IgD-negative memory B cell (primary cell): ENCODE data around the gene RAB4B. TPM values are rescaled to one million over a fixed set of nuclear protein-coding genes. Genes with fewer than 3 reads are reported as not detected.

Experiments used
- H3K27ac Mint-ChIP-seq, 3 donors: one replicate each; pipeline ENCODE4 v1.8.0; 2020 to 2022; ENCODE audit warnings: mild to moderate bottlenecking in 3 of 3, mixed read lengths in 3 of 3, moderate library complexity in 1 of 3
- H3K27me3 Mint-ChIP-seq: one replicate; pipeline ENCODE4 v1.8.0; 2021; ENCODE audit warnings: mixed read lengths
- H3K36me3 Mint-ChIP-seq: one replicate; pipeline ENCODE4 v1.8.0; 2020; ENCODE audit warnings: mild to moderate bottlenecking, mixed read lengths
- H3K4me1 Mint-ChIP-seq, 3 donors: one replicate each; pipeline ENCODE4 v1.8.0; 2020 to 2022; ENCODE audit warnings: mixed read lengths in 3 of 3, mild to moderate bottlenecking in 1 of 3
- H3K4me3 Mint-ChIP-seq, 4 donors: one replicate each; pipeline ENCODE4 v1.8.0; 2020 to 2022; ENCODE audit warnings: mild to moderate bottlenecking in 4 of 4, mixed read lengths in 4 of 4, moderate library complexity in 3 of 4
- H3K9me3 Mint-ChIP-seq, 3 donors: one replicate each; pipeline ENCODE4 v1.8.0; 2020 to 2021; ENCODE audit warnings: mixed read lengths in 3 of 3, mild to moderate bottlenecking in 1 of 3
- polyA plus RNA-seq: library from polyadenylated mRNA; unstranded; fragments of 300-500 nt; fragmentation: Illumina TruSeq; gene quantifications from one replicate; pipeline ENCODE4 v1.2.3, GENCODE V29; 2021

RAB4B gene
- polyA plus RNA-seq, 1 donor from 2014 or later = 141 TPM

DNA sequence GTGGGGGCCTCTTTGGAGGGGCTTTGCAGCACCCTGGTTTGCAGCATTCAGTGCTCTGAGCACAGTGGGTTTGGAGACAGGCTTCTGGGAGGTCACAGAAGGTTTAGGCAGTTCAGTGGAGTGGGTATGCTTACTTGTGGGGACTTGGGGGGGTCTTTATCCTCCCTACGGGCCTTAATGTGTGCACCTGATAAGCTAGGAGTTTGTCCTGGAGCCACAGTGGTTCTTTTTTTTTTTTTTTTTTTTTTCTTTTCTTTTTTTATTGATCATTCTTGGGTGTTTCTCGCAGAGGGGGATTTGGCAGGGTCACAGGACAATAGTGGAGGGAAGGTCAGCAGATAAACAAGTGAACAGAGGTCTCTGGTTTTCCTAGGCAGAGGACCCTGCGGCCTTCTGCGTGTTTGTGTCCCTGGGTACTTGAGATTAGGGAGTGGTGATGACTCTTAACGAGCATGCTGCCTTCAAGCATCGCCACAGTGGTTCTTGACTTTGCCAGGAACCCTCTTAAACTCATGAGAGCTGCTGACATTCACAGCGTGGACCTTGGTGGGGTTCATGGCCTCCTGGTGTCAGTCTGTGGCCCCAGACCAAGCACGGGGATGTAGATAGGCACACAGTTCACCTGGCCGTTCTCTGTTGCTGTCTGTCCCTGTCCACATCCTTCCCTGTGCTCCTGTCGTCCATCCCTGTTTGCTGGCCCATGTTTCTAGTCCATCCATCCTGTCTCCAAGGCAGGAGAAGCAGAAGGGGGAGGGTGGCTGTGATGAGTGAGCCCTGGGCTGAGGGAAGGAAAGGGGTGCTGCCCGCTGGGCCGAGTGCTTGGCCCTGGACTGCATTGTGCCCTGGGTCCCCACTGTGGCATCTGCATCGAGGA, 23.6 kb downstream of the RAB4B start:
- Mint-ChIP-seq H3K4me1 (peaks cover 29 to 66% (median 54%) of the 10 kb centered on the region in 3 donors), H3K27ac (peak overlapping the region; percentile 14 to 90 (median 63)), H3K9me3 (no peaks in the 10 kb centered on the region), H3K36me3 (peaks cover 11% of the 10 kb centered on the region), H3K27me3 (no peaks in the 10 kb centered on the region), H3K4me3 (peak overlapping the region; percentile 76 to 94 (median 88))

DNA sequence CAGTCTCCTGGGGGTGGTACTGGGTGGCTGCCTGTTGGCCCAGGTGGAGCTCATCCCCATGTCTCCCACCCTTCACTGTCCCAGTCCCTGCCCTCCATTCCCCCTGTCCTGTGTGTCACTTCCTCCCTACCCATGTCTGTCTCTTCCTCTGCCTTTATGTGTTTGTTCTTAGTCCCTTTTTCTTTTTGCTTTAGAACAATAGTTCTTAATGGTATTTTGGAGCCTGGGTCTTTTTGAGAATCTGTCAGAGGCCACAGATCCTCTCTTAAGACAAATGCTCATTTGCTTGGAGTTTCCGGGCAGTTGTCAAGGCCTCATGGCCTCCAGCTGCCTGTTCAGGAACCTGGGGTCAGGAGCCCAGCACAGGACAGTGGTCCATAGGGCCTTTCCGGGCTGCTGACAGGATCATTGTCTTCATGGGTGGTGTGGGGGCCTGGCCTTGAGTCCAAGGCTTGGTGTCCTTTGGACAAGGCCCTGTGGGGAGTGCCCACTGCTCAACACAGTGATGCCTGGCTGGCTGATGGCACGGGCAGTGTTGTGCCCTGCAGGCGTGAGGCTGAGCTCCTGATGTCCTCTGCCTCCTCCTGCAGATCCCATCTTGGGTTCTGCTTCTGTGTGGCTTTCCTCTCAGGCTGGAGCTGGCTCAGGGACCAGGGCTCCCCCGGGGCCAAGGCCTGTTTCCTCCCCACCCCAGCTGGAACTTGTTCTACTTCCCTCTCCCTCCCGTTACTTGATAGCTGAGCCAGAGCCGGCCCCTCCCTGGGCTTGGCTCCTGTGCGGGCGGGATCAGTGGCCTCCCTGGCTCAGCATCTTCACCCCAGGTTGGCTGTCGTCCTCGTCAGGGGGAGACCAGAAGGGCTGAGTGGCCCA, 24.5 kb downstream of the RAB4B start:
- no peaks in the 10 kb centered on the region for H3K9me3 Mint-ChIP-seq
- peaks cover 35 to 67% (median 59%) of the 10 kb centered on the region in 3 donors for H3K4me1 Mint-ChIP-seq
- H3K27me3 Mint-ChIP-seq = no peaks in the 10 kb centered on the region
- H3K27ac Mint-ChIP-seq = peak overlapping the region; percentile 90 to 98 (median 95)
- H3K4me3 Mint-ChIP-seq = peak overlapping the region; percentile 71 to 94 (median 82)
- H3K36me3 Mint-ChIP-seq = peaks cover 11% of the 10 kb centered on the region

GRCh38 chr19:40803170-40803856, 25.3 kb downstream of the RAB4B start:
- peaks cover 9% of the 10 kb centered on the region for H3K36me3 Mint-ChIP-seq
- H3K27me3 Mint-ChIP-seq = no peaks in the 10 kb centered on the region
- no peaks in the 10 kb centered on the region for H3K9me3 Mint-ChIP-seq
- H3K4me3 Mint-ChIP-seq = peak overlapping the region; percentile 71 to 96 (median 82)
- H3K4me1 Mint-ChIP-seq = peaks cover 36 to 66% (median 53%) of the 10 kb centered on the region in 3 donors
- peak overlapping the region; percentile 90 to 98 (median 95) for H3K27ac Mint-ChIP-seq

GRCh38 chr19:40803857-40804782, 26.1 kb downstream of the RAB4B start:
- Mint-ChIP-seq H3K4me3 (peak overlapping the region; percentile 71 to 96 (median 82)), H3K27ac (peak overlapping the region; percentile 90 to 98 (median 95)), H3K4me1 (peaks cover 31 to 62% (median 49%) of the 10 kb centered on the region in 3 donors), H3K36me3 (peaks cover 8% of the 10 kb centered on the region), H3K9me3 (no peaks in the 10 kb centered on the region), H3K27me3 (no peaks in the 10 kb centered on the region)

DNA sequence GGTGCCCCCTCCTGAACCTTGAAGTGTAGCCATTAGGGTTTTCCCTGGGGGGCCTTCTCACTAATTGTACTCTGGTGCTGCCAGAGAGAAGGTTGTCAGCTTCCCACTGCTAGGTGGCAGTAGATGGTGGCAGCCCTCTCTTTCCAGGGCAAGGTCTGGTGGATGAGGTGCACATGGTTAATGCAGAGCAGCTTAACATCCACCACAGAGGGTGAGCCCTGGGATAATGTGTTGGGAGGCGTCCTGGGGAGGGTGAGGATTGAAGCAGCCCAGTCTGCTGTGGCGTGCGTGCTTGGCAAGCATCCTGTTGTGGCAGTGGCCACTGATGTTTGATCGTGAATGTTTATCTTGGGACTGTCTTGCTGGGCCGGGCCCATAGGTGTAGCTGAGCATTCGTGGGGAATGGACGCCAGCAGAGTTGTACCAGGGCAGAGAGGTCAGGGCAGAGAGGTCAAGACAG, 26.8 kb downstream of the RAB4B start:
- Mint-ChIP-seq H3K27ac (peak overlapping the region in 2 of 3 donors; percentile 90 to 96), H3K4me3 (peak overlapping the region; percentile 33 to 96 (median 74)), H3K9me3 (no peaks in the 10 kb centered on the region), H3K27me3 (no peaks in the 10 kb centered on the region), H3K36me3 (peaks cover 7% of the 10 kb centered on the region), H3K4me1 (peaks cover 31 to 62% (median 49%) of the 10 kb centered on the region in 3 donors)

- H3K27ac Mint-ChIP-seq = peak overlapping the region in 2 of 3 donors; percentile 90 to 96
- peak overlapping the region; percentile 4 to 96 (median 54) for H3K4me3 Mint-ChIP-seq
- no peaks in the 10 kb centered on the region for H3K9me3 Mint-ChIP-seq
- no peaks in the 10 kb centered on the region for H3K27me3 Mint-ChIP-seq
- H3K4me1 Mint-ChIP-seq = peaks cover 31 to 60% (median 49%) of the 10 kb centered on the region in 3 donors
- peaks cover 3% of the 10 kb centered on the region for H3K36me3 Mint-ChIP-seq
Observed at GRCh38 chr19:40805258-40805868, 27.3 kb downstream of the RAB4B start.

GRCh38 chr19:40806423-40807146, 28.5 kb downstream of the RAB4B start:
- Mint-ChIP-seq H3K36me3 (peaks cover 5% of the 10 kb centered on the region), H3K4me1 (peaks cover 38 to 65% (median 58%) of the 10 kb centered on the region in 3 donors), H3K27me3 (no peaks in the 10 kb centered on the region), H3K4me3 (peak overlapping the region; percentile 62 to 89 (median 78)), H3K9me3 (no peaks in the 10 kb centered on the region), H3K27ac (peak overlapping the region; percentile 92 to 99 (median 93))

- H3K4me1 Mint-ChIP-seq = peaks cover 39 to 61% (median 58%) of the 10 kb centered on the region in 3 donors
- H3K4me3 Mint-ChIP-seq = peak overlapping the region; percentile 58 to 89 (median 65)
- peaks cover 5% of the 10 kb centered on the region for H3K36me3 Mint-ChIP-seq
- H3K27ac Mint-ChIP-seq = peak overlapping the region; percentile 28 to 99 (median 93)
- H3K27me3 Mint-ChIP-seq = no peaks in the 10 kb centered on the region
- H3K9me3 Mint-ChIP-seq = no peaks in the 10 kb centered on the region
Observed at GRCh38 chr19:40807147-40808020, 29.3 kb downstream of the RAB4B start.

- Mint-ChIP-seq H3K36me3 (peaks cover 5% of the 10 kb centered on the region), H3K27ac (peak overlapping the region in 1 of 3 donors; percentile 47), H3K4me3 (peak overlapping the region in 3 of 4 donors; percentile 34 to 58 (median 52)), H3K27me3 (no peaks in the 10 kb centered on the region), H3K9me3 (no peaks in the 10 kb centered on the region), H3K4me1 (peaks cover 40 to 57% (median 57%) of the 10 kb centered on the region in 3 donors)
Observed at GRCh38 chr19:40808021-40808325, 29.9 kb downstream of the RAB4B start.

DNA sequence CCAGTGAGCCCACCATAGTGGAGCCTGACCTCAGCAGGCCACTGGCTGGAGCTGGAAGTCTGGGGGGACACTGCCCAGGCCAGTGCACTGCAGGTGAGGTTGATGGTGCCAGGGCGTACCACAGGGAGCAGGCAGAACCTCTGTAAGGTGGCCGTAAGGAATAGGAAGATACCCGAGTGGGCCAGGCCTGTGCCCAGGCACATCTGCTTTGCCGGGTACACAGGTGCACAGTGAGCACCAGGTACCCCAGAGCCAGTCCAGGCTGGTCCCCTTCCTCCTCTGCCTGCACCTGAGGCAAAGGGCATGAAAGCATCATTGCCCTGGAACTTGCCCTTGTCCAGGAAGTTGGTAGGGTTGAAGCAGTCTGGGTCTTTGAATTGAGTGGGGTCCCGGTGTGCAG, 30.4 kb downstream of the RAB4B start:
- H3K36me3 Mint-ChIP-seq = peaks cover 5% of the 10 kb centered on the region
- no peaks in the 10 kb centered on the region for H3K9me3 Mint-ChIP-seq
- H3K4me3 Mint-ChIP-seq = no peak overlapping the region
- H3K27me3 Mint-ChIP-seq = no peaks in the 10 kb centered on the region
- H3K4me1 Mint-ChIP-seq = peaks cover 38 to 54% (median 52%) of the 10 kb centered on the region in 3 donors
- peak overlapping the region in 2 of 3 donors; percentile 31 to 49 for H3K27ac Mint-ChIP-seq

DNA sequence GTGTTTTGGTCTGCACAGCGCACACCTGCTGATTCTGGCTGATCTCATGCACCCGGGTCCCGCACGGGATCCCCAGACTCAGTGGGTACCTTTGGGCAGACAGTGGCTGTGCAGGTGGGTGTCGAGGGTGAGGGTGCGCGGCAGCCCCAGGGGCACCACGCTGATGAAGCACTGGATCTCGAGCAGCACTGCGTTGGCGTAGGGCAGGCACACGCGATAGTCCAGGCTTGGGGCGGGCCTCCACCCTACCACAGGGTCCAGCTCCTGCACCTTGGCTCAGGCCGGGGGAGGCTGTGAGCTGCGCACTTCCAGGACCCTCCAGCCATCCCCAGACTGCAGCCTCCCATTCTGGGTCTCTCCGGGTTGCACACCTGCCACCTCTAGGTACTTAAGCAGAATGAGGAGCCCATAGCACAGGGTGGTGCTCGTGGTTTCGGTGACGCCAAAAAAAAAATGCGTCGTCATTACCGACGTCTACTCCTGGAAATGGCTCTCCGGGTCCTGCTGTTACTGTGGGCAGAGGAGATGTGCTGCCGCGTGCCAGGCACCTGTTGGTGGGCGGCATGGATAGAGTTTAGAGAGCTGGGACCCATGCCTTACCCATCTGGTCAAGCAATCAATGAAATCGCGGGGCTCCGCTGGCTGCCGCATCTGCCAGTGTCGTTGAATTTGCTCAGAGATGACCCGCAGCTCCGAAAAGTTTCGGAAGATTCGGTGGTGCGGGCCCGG, 31.5 kb downstream of the RAB4B start:
- Mint-ChIP-seq H3K36me3 (peaks cover 3% of the 10 kb centered on the region), H3K27me3 (peaks cover 2% of the 10 kb centered on the region), H3K9me3 (no peaks in the 10 kb centered on the region), H3K27ac (peak overlapping the region in 1 of 3 donors; percentile 88), H3K4me1 (peaks cover 31 to 44% (median 43%) of the 10 kb centered on the region in 3 donors), H3K4me3 (peak overlapping the region; percentile 43 to 97 (median 63))
